ENCODE data around the gene CDC123.

CDC123 gene

DNA sequence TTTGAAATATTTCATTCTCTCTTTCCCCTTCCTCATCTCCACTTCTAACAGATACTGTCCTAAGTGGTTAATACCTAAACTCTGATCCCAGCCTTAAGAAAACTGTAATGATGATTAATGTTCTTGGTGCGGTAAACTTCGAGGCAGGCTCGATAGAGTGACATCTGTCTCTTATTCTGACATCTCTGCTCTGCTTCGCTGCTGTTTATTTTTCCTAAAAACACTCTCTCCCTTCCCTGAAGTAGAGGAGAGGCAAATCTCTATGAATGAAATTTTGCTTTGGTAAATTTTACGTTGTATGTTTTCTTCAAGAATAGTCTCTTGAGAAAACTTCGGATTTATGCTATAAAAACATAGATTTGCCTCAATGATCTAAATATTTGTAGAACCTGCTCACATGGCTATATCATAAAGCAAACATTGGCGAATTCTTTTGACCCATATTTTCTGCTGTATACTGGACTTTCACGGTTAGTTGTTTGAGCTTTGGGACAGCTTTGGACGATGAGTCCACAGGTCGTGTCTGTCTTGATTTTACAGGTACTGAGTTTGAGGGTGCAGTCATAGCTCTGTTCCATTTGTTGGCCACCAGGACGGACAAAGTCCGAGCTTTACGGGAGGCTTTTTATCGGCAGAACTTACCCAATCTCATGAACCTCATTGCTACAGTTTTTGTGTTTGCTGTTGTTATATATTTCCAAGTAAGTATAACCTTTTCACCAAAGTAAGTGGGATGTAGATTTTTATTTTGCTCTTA lies 39.4 kb upstream of the CDC123 start:
- Histone ChIP-seq H3F3A (ENCODE audit: low read depth) (no peaks in the 10 kb centered on the region), H3K4me2 (ENCODE audit: low read depth, low read length, poor library complexity, severe bottlenecking) (no peak overlapping the region), H3K27me3 (ENCODE audit: insufficient read depth, low read length, poor library complexity, severe bottlenecking) (no peaks in the 10 kb centered on the region), H3K9me3 (ENCODE audit: insufficient read depth, low read depth, low read length) (no peaks in the 10 kb centered on the region), H2AFZ (ENCODE audit: low read length) (no peak overlapping the region), H3K36me3 (ENCODE audit: insufficient read depth, low read length) (peaks cover 61% of the 10 kb centered on the region; the same call in 1 of the 2 replicates), H3K9ac (ENCODE audit: low read depth, low read length, poor library complexity, severe bottlenecking) (no peak overlapping the region), H3K4me1 (ENCODE audit: insufficient read depth, low read length, poor library complexity, severe bottlenecking) (no peaks in the 10 kb centered on the region), H3K9me2 (replicated peaks; ENCODE audit: low read depth, low read length) (no peaks in the 10 kb centered on the region), H3K4me3 (ENCODE audit: low read length, poor library complexity, severe bottlenecking) (no peak overlapping the region), H3K79me2 (ENCODE audit: insufficient read depth, low read length) (no peaks in the 10 kb centered on the region), H4K20me1 (ENCODE audit: insufficient read depth, low read length, poor library complexity, severe bottlenecking) (no peaks in the 10 kb centered on the region)
- TF ChIP-seq EZH2phosphoT487 (IDR thresholded peaks at IDR 0.05; ENCODE audit: borderline replicate concordance) = no peak
- TF ChIP-seq, protein P1, sequence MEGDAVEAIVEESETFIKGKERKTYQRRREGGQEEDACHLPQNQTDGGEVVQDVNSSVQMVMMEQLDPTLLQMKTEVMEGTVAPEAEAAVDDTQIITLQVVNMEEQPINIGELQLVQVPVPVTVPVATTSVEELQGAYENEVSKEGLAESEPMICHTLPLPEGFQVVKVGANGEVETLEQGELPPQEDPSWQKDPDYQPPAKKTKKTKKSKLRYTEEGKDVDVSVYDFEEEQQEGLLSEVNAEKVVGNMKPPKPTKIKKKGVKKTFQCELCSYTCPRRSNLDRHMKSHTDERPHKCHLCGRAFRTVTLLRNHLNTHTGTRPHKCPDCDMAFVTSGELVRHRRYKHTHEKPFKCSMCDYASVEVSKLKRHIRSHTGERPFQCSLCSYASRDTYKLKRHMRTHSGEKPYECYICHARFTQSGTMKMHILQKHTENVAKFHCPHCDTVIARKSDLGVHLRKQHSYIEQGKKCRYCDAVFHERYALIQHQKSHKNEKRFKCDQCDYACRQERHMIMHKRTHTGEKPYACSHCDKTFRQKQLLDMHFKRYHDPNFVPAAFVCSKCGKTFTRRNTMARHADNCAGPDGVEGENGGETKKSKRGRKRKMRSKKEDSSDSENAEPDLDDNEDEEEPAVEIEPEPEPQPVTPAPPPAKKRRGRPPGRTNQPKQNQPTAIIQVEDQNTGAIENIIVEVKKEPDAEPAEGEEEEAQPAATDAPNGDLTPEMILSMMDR (conservative IDR thresholded peaks at IDR 0.05; ENCODE audit: low read length) = no peak

GRCh38 chr10:12158111-12158510 lies 37.9 kb upstream of the CDC123 start:
- H3K4me1 ChIP-seq (ENCODE audit: insufficient read depth, low read length, poor library complexity, severe bottlenecking) = no peaks in the 10 kb centered on the region
- H3K27me3 ChIP-seq (ENCODE audit: insufficient read depth, low read length, poor library complexity, severe bottlenecking) = no peaks in the 10 kb centered on the region
- no peak overlapping the region for H3K4me2 ChIP-seq (ENCODE audit: low read depth, low read length, poor library complexity, severe bottlenecking)
- H3K4me3 ChIP-seq (ENCODE audit: low read length, poor library complexity, severe bottlenecking) = no peak overlapping the region
- H3K9ac ChIP-seq (ENCODE audit: low read depth, low read length, poor library complexity, severe bottlenecking) = no peak overlapping the region
- TF ChIP-seq EZH2phosphoT487 (IDR thresholded peaks at IDR 0.05; ENCODE audit: borderline replicate concordance) = no peak
- TF ChIP-seq, protein P1 (conservative IDR thresholded peaks at IDR 0.05; ENCODE audit: low read length) = no peak
- no peaks in the 10 kb centered on the region for H3F3A ChIP-seq (ENCODE audit: low read depth)
- no peaks in the 10 kb centered on the region for H3K9me3 ChIP-seq (ENCODE audit: insufficient read depth, low read depth, low read length)
- H3K9me2 ChIP-seq (replicated peaks; ENCODE audit: low read depth, low read length) = no peaks in the 10 kb centered on the region
- H3K36me3 ChIP-seq (ENCODE audit: insufficient read depth, low read length) = peaks cover 74% of the 10 kb centered on the region; the same call in 1 of the 2 replicates
- H2AFZ ChIP-seq (ENCODE audit: low read length) = no peak overlapping the region
- H3K79me2 ChIP-seq (ENCODE audit: insufficient read depth, low read length) = no peaks in the 10 kb centered on the region
- no peaks in the 10 kb centered on the region for H4K20me1 ChIP-seq (ENCODE audit: insufficient read depth, low read length, poor library complexity, severe bottlenecking)

DNA sequence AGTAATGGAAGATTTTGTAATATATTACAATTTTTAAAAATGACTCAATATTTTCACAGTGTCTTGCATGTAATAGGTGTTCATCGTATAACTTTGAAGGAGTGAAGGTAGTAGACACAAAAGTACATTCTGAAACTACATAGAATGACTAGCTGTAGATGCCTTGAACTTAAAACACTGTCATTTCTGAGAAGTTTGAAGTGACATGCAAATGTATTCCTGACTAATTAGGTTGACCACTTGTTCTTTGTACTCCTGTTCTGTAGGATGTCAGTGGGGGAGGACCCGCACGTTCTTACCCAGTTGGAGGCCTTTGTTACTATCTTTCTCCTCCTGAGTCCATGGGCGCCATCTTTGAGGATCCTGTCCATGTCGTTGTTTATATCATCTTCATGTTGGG lies 35.3 kb upstream of the CDC123 start:
- Histone ChIP-seq H3K9ac (ENCODE audit: low read depth, low read length, poor library complexity, severe bottlenecking) (no peak overlapping the region), H3K9me2 (replicated peaks; ENCODE audit: low read depth, low read length) (no peaks in the 10 kb centered on the region), H3K4me1 (ENCODE audit: insufficient read depth, low read length, poor library complexity, severe bottlenecking) (no peaks in the 10 kb centered on the region), H3K36me3 (ENCODE audit: insufficient read depth, low read length) (peaks cover 74% of the 10 kb centered on the region; the same call in 1 of the 2 replicates), H2AFZ (ENCODE audit: low read length) (no peak overlapping the region), H4K20me1 (ENCODE audit: insufficient read depth, low read length, poor library complexity, severe bottlenecking) (no peaks in the 10 kb centered on the region), H3F3A (ENCODE audit: low read depth) (no peaks in the 10 kb centered on the region), H3K4me2 (ENCODE audit: low read depth, low read length, poor library complexity, severe bottlenecking) (no peak overlapping the region), H3K9me3 (ENCODE audit: insufficient read depth, low read depth, low read length) (no peaks in the 10 kb centered on the region), H3K4me3 (ENCODE audit: low read length, poor library complexity, severe bottlenecking) (no peak overlapping the region), H3K27me3 (ENCODE audit: insufficient read depth, low read length, poor library complexity, severe bottlenecking) (no peaks in the 10 kb centered on the region), H3K79me2 (ENCODE audit: insufficient read depth, low read length) (no peaks in the 10 kb centered on the region)
- TF ChIP-seq, protein P1 (conservative IDR thresholded peaks at IDR 0.05; ENCODE audit: low read length) = no peak
- TF ChIP-seq EZH2phosphoT487 (IDR thresholded peaks at IDR 0.05; ENCODE audit: borderline replicate concordance) = no peak
